GM18861 (cell line): ENCODE results near the gene GTPBP1.
A peak's percentile ranks its signal among the peaks of the same experiment; 100 is the strongest.

Source experiments
- ATAC-seq: cut with Tn5 transposase; IDR thresholded peaks from one replicate; pipeline ENCODE4 v1.9.1; 2021; ENCODE audit not compliant: unreplicated experiment

The GTPBP1 gene

GRCh38 chr22:38700789-38701628 lies 4.7 kb upstream of the GTPBP1 start, which contains the start of gene JOSD1:
TSS of gene JOSD1 (minus strand) at chr22:38700943. CDS start at chr22:38699987, 956 bp downstream.
- ATAC-seq, result peak; percentile 25

GRCh38 chr22:38704654-38705234 lies 1.0 kb upstream of the GTPBP1 start:
- ATAC-seq, result no peak

GRCh38 chr22:38706101-38706900 lies 557 bp downstream of the GTPBP1 start:
- no peak for ATAC-seq

GRCh38 chr22:38706901-38707195 lies 1.1 kb downstream of the GTPBP1 start:
- ATAC-seq, result no peak

- no peak for ATAC-seq
Observed at GRCh38 chr22:38707346-38707745, 1.6 kb downstream of the GTPBP1 start.

- no peak for ATAC-seq
Observed at GRCh38 chr22:38707984-38708383, 2.2 kb downstream of the GTPBP1 start.

- no peak for ATAC-seq
Observed at GRCh38 chr22:38709306-38709705, 3.6 kb downstream of the GTPBP1 start.

- no peak for ATAC-seq
Observed at GRCh38 chr22:38710351-38710750, 4.6 kb downstream of the GTPBP1 start.

GRCh38 chr22:38710866-38711265 lies 5.1 kb downstream of the GTPBP1 start:
- ATAC-seq, result no peak

- ATAC-seq, result no peak
Observed at GRCh38 chr22:38712486-38713207, 6.9 kb downstream of the GTPBP1 start.

- no peak for ATAC-seq
Observed at GRCh38 chr22:38713921-38714320, 8.2 kb downstream of the GTPBP1 start.

- ATAC-seq, result no peak
Observed at GRCh38 chr22:38715176-38715764, 9.5 kb downstream of the GTPBP1 start.

- no peak for ATAC-seq
Observed at GRCh38 chr22:38715852-38716251, 10.1 kb downstream of the GTPBP1 start.

- no peak for ATAC-seq
Observed at GRCh38 chr22:38716271-38716670, 10.5 kb downstream of the GTPBP1 start.

- ATAC-seq, result no peak
Observed at GRCh38 chr22:38716826-38717225, 11.1 kb downstream of the GTPBP1 start.

GRCh38 chr22:38717244-38717643 lies 11.5 kb downstream of the GTPBP1 start:
- no peak for ATAC-seq

GRCh38 chr22:38718414-38718813 lies 12.7 kb downstream of the GTPBP1 start:
- no peak for ATAC-seq

- ATAC-seq, result no peak
Observed at GRCh38 chr22:38719196-38719595, 13.5 kb downstream of the GTPBP1 start.

GRCh38 chr22:38720350-38720749 lies 14.6 kb downstream of the GTPBP1 start:
- no peak for ATAC-seq

- no peak for ATAC-seq
Observed at GRCh38 chr22:38721551-38721950, 15.8 kb downstream of the GTPBP1 start.

- ATAC-seq, result no peak
Observed at GRCh38 chr22:38724176-38724575, 18.4 kb downstream of the GTPBP1 start.
